Measurements from ENCODE around the gene WDFY2.
"Not testable (repeated sequence)": the region's sequence is repeated elsewhere in the genome, so short reads cannot be mapped to it uniquely, and the experiment has no call there.

The WDFY2 gene

GRCh38 chr13:51590971-51591627 lies 6.8 kb downstream of the WDFY2 start:
- in situ Hi-C loops (cut with HindIII; ENCODE audit: low pct_ligation_motif_present, low sequenced_read_pairs), result no loop called here

GRCh38 chr13:51591938-51592337 lies 7.7 kb downstream of the WDFY2 start:
- peak overlapping the region; percentile 51 for H3K27ac ChIP-seq
- H3K36me3 ChIP-seq (replicated peaks); DNase-seq; H3K27me3 ChIP-seq (replicated peaks); H3K4me3 ChIP-seq (ENCODE audit: low read depth, low read length); in situ Hi-C loops (cut with HindIII; ENCODE audit: low pct_ligation_motif_present, low sequenced_read_pairs): not testable (repeated sequence)

More at GRCh38 chr13:51590971-51591627, 6.8 kb downstream of the WDFY2 start:
- Histone ChIP-seq H3K27me3 (replicated peaks) (no peaks in the 10 kb centered on the region), H3K4me3 (ENCODE audit: low read depth, low read length) (no peak overlapping the region), H3K27ac (peak overlapping the region; percentile 51), H3K36me3 (replicated peaks) (no peaks in the 10 kb centered on the region)
- TF ChIP-seq CTCF (IDR thresholded peaks at IDR 0.05; ENCODE audit: low read depth, low read length, missing control alignments), result no peak
- peak; percentile 80 for DNase-seq

- Histone ChIP-seq H3K27ac (no peak overlapping the region), H3K27me3 (replicated peaks) (no peaks in the 10 kb centered on the region), H3K4me3 (ENCODE audit: low read depth, low read length) (no peak overlapping the region), H3K36me3 (replicated peaks) (no peaks in the 10 kb centered on the region)
- in situ Hi-C loops (cut with HindIII; ENCODE audit: low pct_ligation_motif_present, low sequenced_read_pairs), result no loop called here
- no peak for DNase-seq
- TF ChIP-seq CTCF (IDR thresholded peaks at IDR 0.05; ENCODE audit: low read depth, low read length, missing control alignments), result no peak
These were observed 10.2 kb downstream of the WDFY2 start for GRCh38 chr13:51594432-51594831.

- no peak for DNase-seq
- no peak overlapping the region for H3K27ac ChIP-seq
- no peaks in the 10 kb centered on the region for H3K27me3 ChIP-seq (replicated peaks)
- H3K4me3 ChIP-seq (ENCODE audit: low read depth, low read length), result no peak overlapping the region
- in situ Hi-C loops (cut with HindIII; ENCODE audit: low pct_ligation_motif_present, low sequenced_read_pairs), result no loop called here
- no peak for TF ChIP-seq CTCF (IDR thresholded peaks at IDR 0.05; ENCODE audit: low read depth, low read length, missing control alignments)
- no peaks in the 10 kb centered on the region for H3K36me3 ChIP-seq (replicated peaks)
These were observed 11.2 kb downstream of the WDFY2 start for GRCh38 chr13:51595416-51595815.

GRCh38 chr13:51596541-51596940 lies 12.3 kb downstream of the WDFY2 start:
- in situ Hi-C loops (cut with HindIII; ENCODE audit: low pct_ligation_motif_present, low sequenced_read_pairs), result no loop called here
- no peaks in the 10 kb centered on the region for H3K27me3 ChIP-seq (replicated peaks)
- no peaks in the 10 kb centered on the region for H3K36me3 ChIP-seq (replicated peaks)
- TF ChIP-seq CTCF (IDR thresholded peaks at IDR 0.05; ENCODE audit: low read depth, low read length, missing control alignments), result no peak
- no peak overlapping the region for H3K4me3 ChIP-seq (ENCODE audit: low read depth, low read length)
- DNase-seq, result no peak
- H3K27ac ChIP-seq, result no peak overlapping the region

GRCh38 chr13:51599444-51600176 lies 15.3 kb downstream of the WDFY2 start:
- Histone ChIP-seq H3K27ac (no peak overlapping the region), H3K27me3 (replicated peaks) (no peaks in the 10 kb centered on the region), H3K4me3 (ENCODE audit: low read depth, low read length) (no peak overlapping the region), H3K36me3 (replicated peaks) (no peaks in the 10 kb centered on the region)
- no peak for DNase-seq
- in situ Hi-C loops (cut with HindIII; ENCODE audit: low pct_ligation_motif_present, low sequenced_read_pairs), result no loop called here
- peak; percentile 29 for TF ChIP-seq CTCF (IDR thresholded peaks at IDR 0.05; ENCODE audit: low read depth, low read length, missing control alignments)
